SK-N-SH (cell line): ENCODE measurements around the gene BCAP31. TPM values are rescaled to one million over a fixed set of nuclear protein-coding genes. Genes with fewer than 3 reads are reported as not detected.

Source experiments
- CTCF ChIA-PET: fragments of 300-600, 350-600 bp; formaldehyde crosslinking; extraction: SDS; loops from one replicate; lab custom pipeline; 2021; lab: Yijun Ruan, JAX
- POLR2A ChIA-PET: fragments of 350-600 bp; sonication (Branson Sonifier 250); formaldehyde crosslinking; extraction: SDS; loops from one replicate; lab custom pipeline; 2020; ENCODE audit warnings: antibody characterized with exemption, inconsistent platforms; lab: Yijun Ruan, JAX
- DNase-seq: peaks from one replicate; pipeline ENCODE4 v3.0.0; 2012
- H2AFZ ChIP-seq: fragments of 200-600 bp; sonication (generic); 2 replicates; pipeline ENCODE4 v1.8.1; 2016; ENCODE audit warnings: antibody characterized with exemption, mild to moderate bottlenecking, low read depth
- H3F3A ChIP-seq: fragments of 200-600 bp; sonication (generic); replicated peaks from 2 replicates; pipeline ENCODE3; 2016; ENCODE audit warnings: antibody characterized with exemption, mild to moderate bottlenecking; ENCODE audit not compliant: insufficient read depth
- H3K27ac ChIP-seq, 2 experiments: fragments of 200-500 bp in 1 of 2; fragments of 200-600 bp in 1 of 2; sonication (Bioruptor generic) in 1 of 2; sonication (generic), shearing (Covaris generic) in 1 of 2; 2 replicates each; pipeline versions ENCODE4 v1.5.1 to v1.6.1; 2014 to 2016; ENCODE audit warnings: low read depth in 2 of 2, inconsistent platforms in 1 of 2, low read length in 1 of 2, mild to moderate bottlenecking in 1 of 2, mixed read lengths in 1 of 2
- H3K27me3 ChIP-seq: fragments of 200-600 bp; sonication (generic), shearing (Covaris generic); 2 replicates; pipeline ENCODE4 v1.6.1; 2016; ENCODE audit warnings: mixed run types; ENCODE audit not compliant: insufficient read depth
- H3K36me3 ChIP-seq, 2 experiments: fragments of 200-500 bp in 1 of 2; fragments of 200-600 bp in 1 of 2; sonication (Bioruptor generic) in 1 of 2; sonication (generic) in 1 of 2; replicated peaks in 1 of 2; 2 replicates each; pipeline versions ENCODE3 to v1.5.1; 2014 to 2016; ENCODE audit warnings: low read length in 1 of 2, mild to moderate bottlenecking in 1 of 2; ENCODE audit not compliant: insufficient read depth in 2 of 2, control insufficient read depth in 1 of 2
- H3K4me1 ChIP-seq, 2 experiments: fragments of 200-500 bp in 1 of 2; fragments of 200-600 bp in 1 of 2; sonication (Bioruptor generic) in 1 of 2; sonication (generic), shearing (Covaris generic) in 1 of 2; 2 replicates each; pipeline versions ENCODE4 v1.5.1 to v1.6.1; 2014 to 2016; ENCODE audit warnings: low read depth in 1 of 2, low read length in 1 of 2, mixed run types in 1 of 2; ENCODE audit not compliant: insufficient read depth in 2 of 2, control insufficient read depth in 1 of 2
- H3K4me2 ChIP-seq: fragments of 200-600 bp; sonication (generic), shearing (Covaris generic); 2 replicates; pipeline ENCODE4 v1.6.1; 2017; ENCODE audit warnings: mixed run types
- H3K4me3 ChIP-seq, 2 experiments: fragments of 200-500 bp in 1 of 2; fragments of 200-600 bp in 1 of 2; sonication (Bioruptor generic) in 1 of 2; sonication (generic), shearing (Covaris generic) in 1 of 2; 2 replicates each; pipeline versions ENCODE4 v1.5.1 to v1.8.1; 2014 to 2016; ENCODE audit warnings: low read depth in 2 of 2, inconsistent platforms in 1 of 2, low read length in 1 of 2, mild to moderate bottlenecking in 1 of 2, mixed read lengths in 1 of 2, moderate library complexity in 1 of 2
- H3K79me2 ChIP-seq: fragments of 200-600 bp; sonication (generic); 2 replicates; pipeline ENCODE4 v1.8.1; 2017; ENCODE audit warnings: mild to moderate bottlenecking; ENCODE audit not compliant: insufficient read depth
- H3K9ac ChIP-seq: fragments of 200-600 bp; sonication (generic); 2 replicates; pipeline ENCODE4 v1.6.1; 2017; ENCODE audit warnings: mixed run types
- H3K9me2 ChIP-seq: fragments of 200-600 bp; sonication (generic); 2 replicates; pipeline ENCODE4 v1.6.1; 2017; ENCODE audit warnings: mixed run types
- H3K9me3 ChIP-seq: fragments of 200-600 bp; sonication (generic); 2 replicates; pipeline ENCODE4 v1.6.1; 2017; ENCODE audit warnings: mixed run types, mild to moderate bottlenecking, moderate library complexity
- H4K20me1 ChIP-seq: fragments of 200-600 bp; sonication (generic); 2 replicates; pipeline ENCODE4 v1.6.1; 2017; ENCODE audit warnings: mild to moderate bottlenecking, mixed run types; ENCODE audit not compliant: insufficient read depth
- EZH2phosphoT487 ChIP-seq: fragments of 200-600 bp; sonication (generic); IDR thresholded peaks from 2 replicates; pipeline ENCODE4 v1.6.1; 2017; ENCODE audit warnings: low read depth, mixed run types, mild to moderate bottlenecking, antibody characterized with exemption, moderate library complexity, borderline replicate concordance
- MEF2A ChIP-seq: IDR thresholded peaks from 2 replicates; pipeline ENCODE4 v1.4.0; 2012; ENCODE audit warnings: low read depth, borderline replicate concordance
- NRF1 ChIP-seq: IDR thresholded peaks from 2 replicates; pipeline ENCODE4 v1.6.1; 2012; ENCODE audit warnings: low read depth, mild to moderate bottlenecking, low read length
- RAD21 ChIP-seq: IDR thresholded peaks from 2 replicates; pipeline ENCODE4 v1.6.1; 2012; ENCODE audit warnings: mild to moderate bottlenecking, low read length
- RFX5 ChIP-seq: IDR thresholded peaks from 2 replicates; pipeline ENCODE4 v1.6.1; 2012; ENCODE audit warnings: mild to moderate bottlenecking, improper control_type of control experiment, low read length
- SIN3A ChIP-seq: IDR thresholded peaks from 2 replicates; pipeline ENCODE4 v1.6.1; 2012; ENCODE audit warnings: low read depth, mild to moderate bottlenecking, low read length, moderate library complexity, borderline replicate concordance
- TAF1 ChIP-seq: IDR thresholded peaks from 2 replicates; pipeline ENCODE4 v1.6.1; 2012; ENCODE audit warnings: low read depth, mild to moderate bottlenecking, low read length, moderate library complexity, borderline replicate concordance
- TEAD4 ChIP-seq: IDR thresholded peaks from 2 replicates; pipeline ENCODE4 v1.4.0; 2012; ENCODE audit warnings: mild to moderate bottlenecking, borderline replicate concordance; ENCODE audit not compliant: insufficient read depth
- WGBS: methylation state at CpG from one replicate; pipeline ENCODE4 v1.1.6; 2017; ENCODE audit warnings: low lambda C conversion rate; 5-methylcytosine and 5-hydroxymethylcytosine counted together
- polyA plus RNA-seq, 3 experiments: library from polyadenylated mRNA; depleted of rRNA; stranded (reverse); fragments of >200 nt; gene quantifications; 2 replicates each; pipeline ENCODE4 v1.2.3, GENCODE V29; 2012
- TF ChIP-seq, protein P1 (sequence below): IDR thresholded peaks from 2 replicates; pipeline ENCODE4 v1.6.1; 2012; ENCODE audit warnings: mild to moderate bottlenecking, low read depth, low read length, moderate library complexity

Gene BCAP31
- polyA plus RNA-seq, 1 of the 3 experiments (the other 2 are of a cell fraction) = 173 TPM

DNA sequence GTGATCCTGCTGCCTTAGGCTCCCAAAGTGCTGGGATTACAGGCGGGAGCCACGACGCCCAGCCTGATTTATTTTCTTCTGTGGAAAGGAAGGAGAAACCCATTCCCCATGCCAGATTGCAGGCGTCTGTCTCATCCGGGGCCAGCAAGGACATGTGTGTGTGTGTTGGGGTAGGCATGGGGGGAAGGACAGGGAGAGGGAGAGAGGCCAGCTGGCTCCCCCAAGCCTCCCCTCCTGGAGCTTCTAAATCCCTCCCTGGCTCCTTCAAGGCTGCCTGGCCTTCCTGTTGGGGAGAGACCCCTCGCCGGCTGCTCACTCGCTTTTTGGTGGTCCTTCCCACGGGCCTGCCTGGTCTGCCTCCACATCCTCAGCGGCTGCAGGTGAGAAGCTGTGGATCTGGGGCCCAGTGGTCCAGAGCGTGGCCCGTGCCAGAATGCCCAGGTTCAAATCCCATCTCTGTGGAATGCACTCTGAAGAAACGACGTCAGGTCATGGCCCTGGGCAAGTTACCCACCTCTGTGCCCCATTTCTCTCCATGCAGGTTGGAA, 38.5 kb upstream of the BCAP31 start:
- Histone ChIP-seq H3K27me3 (no peaks in the 10 kb centered on the region), H3K4me3 (no peak overlapping the region), H3K36me3 (no peaks in the 10 kb centered on the region), H3K27ac (no peak overlapping the region), H3K4me1 (peaks cover 2 to 27% of the 10 kb centered on the region in 2 experiments; a peak in 1 of 4 replicates), H4K20me1 (peaks cover 9% of the 10 kb centered on the region; the same call in 1 of the 2 replicates), H3K9ac (no peak overlapping the region), H3K4me2 (no peak overlapping the region), H3K9me3 (no peaks in the 10 kb centered on the region), H3K79me2 (peaks cover 6% of the 10 kb centered on the region; the same call in 1 of the 2 replicates)
- DNase-seq = no peak
- WGBS = 71% methylated on average over 12 of the region's 14 CpGs
- CTCF ChIA-PET = interaction anchor here (0.8 to 10.2 kb wide), 17 partner anchors 16 to 209 kb away, joined by 3 to 134 read pairs (median 4); partner anchors contain the start of genes HCFC1 and RENBP
- TF ChIP-seq, protein P1, sequence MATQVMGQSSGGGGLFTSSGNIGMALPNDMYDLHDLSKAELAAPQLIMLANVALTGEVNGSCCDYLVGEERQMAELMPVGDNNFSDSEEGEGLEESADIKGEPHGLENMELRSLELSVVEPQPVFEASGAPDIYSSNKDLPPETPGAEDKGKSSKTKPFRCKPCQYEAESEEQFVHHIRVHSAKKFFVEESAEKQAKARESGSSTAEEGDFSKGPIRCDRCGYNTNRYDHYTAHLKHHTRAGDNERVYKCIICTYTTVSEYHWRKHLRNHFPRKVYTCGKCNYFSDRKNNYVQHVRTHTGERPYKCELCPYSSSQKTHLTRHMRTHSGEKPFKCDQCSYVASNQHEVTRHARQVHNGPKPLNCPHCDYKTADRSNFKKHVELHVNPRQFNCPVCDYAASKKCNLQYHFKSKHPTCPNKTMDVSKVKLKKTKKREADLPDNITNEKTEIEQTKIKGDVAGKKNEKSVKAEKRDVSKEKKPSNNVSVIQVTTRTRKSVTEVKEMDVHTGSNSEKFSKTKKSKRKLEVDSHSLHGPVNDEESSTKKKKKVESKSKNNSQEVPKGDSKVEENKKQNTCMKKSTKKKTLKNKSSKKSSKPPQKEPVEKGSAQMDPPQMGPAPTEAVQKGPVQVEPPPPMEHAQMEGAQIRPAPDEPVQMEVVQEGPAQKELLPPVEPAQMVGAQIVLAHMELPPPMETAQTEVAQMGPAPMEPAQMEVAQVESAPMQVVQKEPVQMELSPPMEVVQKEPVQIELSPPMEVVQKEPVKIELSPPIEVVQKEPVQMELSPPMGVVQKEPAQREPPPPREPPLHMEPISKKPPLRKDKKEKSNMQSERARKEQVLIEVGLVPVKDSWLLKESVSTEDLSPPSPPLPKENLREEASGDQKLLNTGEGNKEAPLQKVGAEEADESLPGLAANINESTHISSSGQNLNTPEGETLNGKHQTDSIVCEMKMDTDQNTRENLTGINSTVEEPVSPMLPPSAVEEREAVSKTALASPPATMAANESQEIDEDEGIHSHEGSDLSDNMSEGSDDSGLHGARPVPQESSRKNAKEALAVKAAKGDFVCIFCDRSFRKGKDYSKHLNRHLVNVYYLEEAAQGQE = no peak
- TF ChIP-seq, all 33 proteins: peak for 0
- H3K9me2 ChIP-seq = no peaks in the 10 kb centered on the region
- POLR2A ChIA-PET = interaction anchor here (1.2 kb wide), 1 partner anchor 36 kb away, joined by 4 read pairs; no protein-coding TSS in a partner anchor
- no peaks in the 10 kb centered on the region for H3F3A ChIP-seq
- H2AFZ ChIP-seq = no peak overlapping the region

DNA sequence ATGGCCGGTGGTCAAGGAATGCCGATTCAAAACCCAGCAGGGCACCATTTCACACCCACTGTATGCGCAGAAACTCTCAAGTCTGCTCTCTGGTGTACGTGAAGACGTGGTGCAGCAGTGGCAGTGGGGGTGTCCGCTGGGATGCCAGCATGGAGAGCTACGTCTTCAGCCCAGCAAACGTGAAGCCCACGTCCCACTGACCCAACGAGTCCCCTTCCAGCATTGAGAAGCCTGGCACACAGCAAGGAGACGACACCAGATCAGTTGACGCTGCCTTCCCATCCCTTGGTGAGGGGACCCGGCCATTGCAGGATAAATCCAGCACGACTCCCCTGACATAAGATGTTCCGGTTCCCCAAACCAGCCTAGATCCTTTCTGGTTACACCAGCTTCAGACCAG, 37.7 kb upstream of the BCAP31 start:
- Histone ChIP-seq H3K27ac (no peak overlapping the region), H3K9me2 (no peaks in the 10 kb centered on the region), H3K4me3 (no peak overlapping the region), H3K4me1 (peaks cover 2 to 27% of the 10 kb centered on the region in 2 experiments; a peak in 1 of 4 replicates), H3F3A (no peaks in the 10 kb centered on the region), H3K27me3 (no peaks in the 10 kb centered on the region), H2AFZ (no peak overlapping the region), H3K36me3 (no peaks in the 10 kb centered on the region), H3K9me3 (no peaks in the 10 kb centered on the region), H3K4me2 (no peak overlapping the region), H4K20me1 (peaks cover 6% of the 10 kb centered on the region; the same call in 1 of the 2 replicates), H3K9ac (no peak overlapping the region), H3K79me2 (peaks cover 6% of the 10 kb centered on the region; the same call in 1 of the 2 replicates)
- no peak for DNase-seq
- 59% methylated on average over 15 of the region's 15 CpGs for WGBS
- no peak for TF ChIP-seq TEAD4
- no peak for TF ChIP-seq SIN3A
- no peak for TF ChIP-seq RAD21
- TF ChIP-seq RFX5 = no peak
- TF ChIP-seq MEF2A = no peak
- no peak for TF ChIP-seq TAF1
- no peak for TF ChIP-seq EZH2phosphoT487
- no peak for TF ChIP-seq NRF1
- POLR2A ChIA-PET = no interaction called here
- CTCF ChIA-PET = interaction anchor here (1.4 to 10.2 kb wide), 2 partner anchors 20 to 187 kb away, joined by 4 to 134 read pairs; partner anchors contain the start of gene RENBP
